T-helper 2 cell treated with Interferon-gamma antibody and Interleukin-4, amounts not matched to agents 5 μg/mL and 100 μg/mL, for 36 hours (primary cell): ENCODE results near the gene CARMIL1.

Experiments
- DNase-seq: peaks from one replicate; pipeline ENCODE4 v3.0.0; 2021; ENCODE audit warnings: low spot score
- H3K27ac Mint-ChIP-seq: one replicate; pipeline ENCODE4 v1.8.0; 2021; ENCODE audit warnings: mild to moderate bottlenecking, mixed read lengths
- H3K27me3 Mint-ChIP-seq: one replicate; pipeline ENCODE4 v1.8.0; 2021; ENCODE audit warnings: low read depth, mixed read lengths
- H3K36me3 Mint-ChIP-seq: one replicate; pipeline ENCODE4 v1.8.0; 2021; ENCODE audit warnings: low read depth, mixed read lengths
- H3K4me1 Mint-ChIP-seq: one replicate; pipeline ENCODE4 v1.8.0; 2021; ENCODE audit warnings: low read depth, mixed read lengths
- H3K4me3 Mint-ChIP-seq: one replicate; pipeline ENCODE4 v1.8.0; 2022; ENCODE audit warnings: mild to moderate bottlenecking, moderate library complexity, mixed read lengths
- H3K9me3 Mint-ChIP-seq: one replicate; pipeline ENCODE4 v1.8.0; 2021; ENCODE audit warnings: mixed read lengths

CARMIL1 gene

GRCh38 chr6:25414168-25414567, 135.0 kb downstream of the CARMIL1 start:
- no peaks in the 10 kb centered on the region for H3K9me3 Mint-ChIP-seq
- no peak for DNase-seq
- no peaks in the 10 kb centered on the region for H3K36me3 Mint-ChIP-seq
- no peak overlapping the region for H3K27ac Mint-ChIP-seq
- peaks cover 13% of the 10 kb centered on the region for H3K4me1 Mint-ChIP-seq
- H3K4me3 Mint-ChIP-seq, result no peak overlapping the region
- H3K27me3 Mint-ChIP-seq, result no peaks in the 10 kb centered on the region

GRCh38 chr6:25414755-25415154, 135.6 kb downstream of the CARMIL1 start:
- no peaks in the 10 kb centered on the region for H3K27me3 Mint-ChIP-seq
- no peak overlapping the region for H3K4me3 Mint-ChIP-seq
- H3K36me3 Mint-ChIP-seq, result no peaks in the 10 kb centered on the region
- H3K9me3 Mint-ChIP-seq, result no peaks in the 10 kb centered on the region
- DNase-seq, result no peak
- H3K27ac Mint-ChIP-seq, result no peak overlapping the region
- H3K4me1 Mint-ChIP-seq, result peaks cover 13% of the 10 kb centered on the region

GRCh38 chr6:25415274-25415673, 136.1 kb downstream of the CARMIL1 start:
- Mint-ChIP-seq H3K4me3 (no peak overlapping the region), H3K9me3 (no peaks in the 10 kb centered on the region), H3K27ac (no peak overlapping the region), H3K27me3 (no peaks in the 10 kb centered on the region), H3K4me1 (peaks cover 9% of the 10 kb centered on the region), H3K36me3 (no peaks in the 10 kb centered on the region)
- no peak for DNase-seq

GRCh38 chr6:25415701-25416100, 136.5 kb downstream of the CARMIL1 start:
- DNase-seq, result no peak
- no peak overlapping the region for H3K27ac Mint-ChIP-seq
- no peaks in the 10 kb centered on the region for H3K9me3 Mint-ChIP-seq
- H3K4me3 Mint-ChIP-seq, result no peak overlapping the region
- H3K4me1 Mint-ChIP-seq, result peaks cover 7% of the 10 kb centered on the region
- H3K27me3 Mint-ChIP-seq, result no peaks in the 10 kb centered on the region
- no peaks in the 10 kb centered on the region for H3K36me3 Mint-ChIP-seq

GRCh38 chr6:25417046-25417605, 138.0 kb downstream of the CARMIL1 start:
- H3K4me3 Mint-ChIP-seq, result no peak overlapping the region
- no peaks in the 10 kb centered on the region for H3K36me3 Mint-ChIP-seq
- H3K9me3 Mint-ChIP-seq, result no peaks in the 10 kb centered on the region
- no peaks in the 10 kb centered on the region for H3K27me3 Mint-ChIP-seq
- DNase-seq, result no peak
- H3K27ac Mint-ChIP-seq, result no peak overlapping the region
- peaks cover 7% of the 10 kb centered on the region for H3K4me1 Mint-ChIP-seq

- no peaks in the 10 kb centered on the region for H3K9me3 Mint-ChIP-seq
- no peaks in the 10 kb centered on the region for H3K27me3 Mint-ChIP-seq
- H3K4me3 Mint-ChIP-seq, result no peak overlapping the region
- H3K4me1 Mint-ChIP-seq, result peaks cover under 1% of the 10 kb centered on the region
- H3K36me3 Mint-ChIP-seq, result no peaks in the 10 kb centered on the region
- DNase-seq, result no peak
- no peak overlapping the region for H3K27ac Mint-ChIP-seq
These were observed 139.4 kb downstream of the CARMIL1 start for GRCh38 chr6:25418454-25419052.

GRCh38 chr6:25419879-25420278, 140.7 kb downstream of the CARMIL1 start:
- no peak for DNase-seq
- H3K4me3 Mint-ChIP-seq, result no peak overlapping the region
- no peaks in the 10 kb centered on the region for H3K27me3 Mint-ChIP-seq
- no peak overlapping the region for H3K27ac Mint-ChIP-seq
- no peaks in the 10 kb centered on the region for H3K36me3 Mint-ChIP-seq
- H3K4me1 Mint-ChIP-seq, result no peaks in the 10 kb centered on the region
- no peaks in the 10 kb centered on the region for H3K9me3 Mint-ChIP-seq

GRCh38 chr6:25423358-25423757, 144.2 kb downstream of the CARMIL1 start:
- Mint-ChIP-seq H3K4me3 (no peak overlapping the region), H3K36me3 (no peaks in the 10 kb centered on the region), H3K27ac (no peak overlapping the region), H3K4me1 (no peaks in the 10 kb centered on the region), H3K27me3 (no peaks in the 10 kb centered on the region), H3K9me3 (no peaks in the 10 kb centered on the region)
- DNase-seq, result no peak

- Mint-ChIP-seq H3K4me1 (no peaks in the 10 kb centered on the region), H3K4me3 (no peak overlapping the region), H3K36me3 (no peaks in the 10 kb centered on the region), H3K27ac (no peak overlapping the region), H3K9me3 (no peaks in the 10 kb centered on the region), H3K27me3 (no peaks in the 10 kb centered on the region)
- DNase-seq, result no peak
These were observed 145.1 kb downstream of the CARMIL1 start for GRCh38 chr6:25424303-25424702.

- H3K9me3 Mint-ChIP-seq, result no peaks in the 10 kb centered on the region
- H3K4me1 Mint-ChIP-seq, result no peaks in the 10 kb centered on the region
- H3K36me3 Mint-ChIP-seq, result no peaks in the 10 kb centered on the region
- no peak overlapping the region for H3K4me3 Mint-ChIP-seq
- H3K27ac Mint-ChIP-seq, result no peak overlapping the region
- DNase-seq, result no peak
- H3K27me3 Mint-ChIP-seq, result no peaks in the 10 kb centered on the region
These were observed 148.4 kb downstream of the CARMIL1 start for GRCh38 chr6:25427549-25427948.

- Mint-ChIP-seq H3K4me3 (no peak overlapping the region), H3K27ac (no peak overlapping the region), H3K9me3 (no peaks in the 10 kb centered on the region), H3K36me3 (no peaks in the 10 kb centered on the region), H3K27me3 (no peaks in the 10 kb centered on the region), H3K4me1 (no peaks in the 10 kb centered on the region)
- DNase-seq, result no peak
These were observed 149.7 kb downstream of the CARMIL1 start for GRCh38 chr6:25428758-25429317.

GRCh38 chr6:25431306-25431974, 152.3 kb downstream of the CARMIL1 start:
- no peaks in the 10 kb centered on the region for H3K4me1 Mint-ChIP-seq
- H3K27me3 Mint-ChIP-seq, result no peaks in the 10 kb centered on the region
- DNase-seq, result no peak
- H3K9me3 Mint-ChIP-seq, result no peaks in the 10 kb centered on the region
- no peaks in the 10 kb centered on the region for H3K36me3 Mint-ChIP-seq
- no peak overlapping the region for H3K4me3 Mint-ChIP-seq
- H3K27ac Mint-ChIP-seq, result no peak overlapping the region

- H3K4me3 Mint-ChIP-seq, result no peak overlapping the region
- H3K4me1 Mint-ChIP-seq, result no peaks in the 10 kb centered on the region
- H3K27me3 Mint-ChIP-seq, result no peaks in the 10 kb centered on the region
- H3K9me3 Mint-ChIP-seq, result no peaks in the 10 kb centered on the region
- DNase-seq, result no peak
- H3K27ac Mint-ChIP-seq, result no peak overlapping the region
- H3K36me3 Mint-ChIP-seq, result no peaks in the 10 kb centered on the region
These were observed 152.8 kb downstream of the CARMIL1 start for GRCh38 chr6:25431975-25432307.

GRCh38 chr6:25434921-25435320, 155.7 kb downstream of the CARMIL1 start:
- H3K4me3 Mint-ChIP-seq, result no peak overlapping the region
- no peak overlapping the region for H3K27ac Mint-ChIP-seq
- no peaks in the 10 kb centered on the region for H3K9me3 Mint-ChIP-seq
- H3K27me3 Mint-ChIP-seq, result no peaks in the 10 kb centered on the region
- H3K36me3 Mint-ChIP-seq, result no peaks in the 10 kb centered on the region
- H3K4me1 Mint-ChIP-seq, result no peaks in the 10 kb centered on the region
- DNase-seq, result no peak
